ENCODE data around the gene USP3.

DNA sequence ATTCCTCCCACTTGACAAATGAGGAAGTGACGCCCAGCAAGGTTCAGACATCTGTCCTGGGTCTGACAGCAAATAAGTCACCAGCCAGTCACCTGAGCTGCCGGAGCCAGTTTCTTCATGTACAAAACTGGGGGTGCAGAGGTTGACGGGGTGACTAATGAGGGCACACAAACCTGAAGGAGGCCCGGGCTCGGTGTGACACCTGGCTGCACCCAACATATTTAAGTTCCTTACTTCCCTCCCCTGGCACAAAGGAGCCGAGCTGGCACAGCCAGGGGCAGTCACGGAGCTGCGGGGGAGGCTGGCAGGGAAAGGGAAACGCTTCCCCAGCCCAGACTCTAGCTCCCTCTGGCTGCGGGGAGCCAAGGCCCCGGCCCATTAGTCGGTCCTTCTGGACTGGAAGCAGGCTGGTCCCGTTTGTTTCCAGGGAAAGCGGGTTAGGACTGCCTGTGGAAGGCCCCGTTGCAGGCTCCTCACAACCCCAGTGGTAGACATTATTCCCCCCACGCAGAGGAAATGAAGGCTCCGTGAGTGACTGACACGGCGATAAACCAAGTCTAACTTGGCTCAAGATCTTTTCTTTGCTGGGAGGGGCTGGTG is 95.1 kb downstream of the USP3 start:
- peak in 2 of 3 experiments; percentile 49 to 66 for TF ChIP-seq CTCF (IDR thresholded peaks at IDR 0.05)
- TF ChIP-seq POLR2A (IDR thresholded peaks at IDR 0.05): no peak

Data from testis (tissue), 2 donors.